Measurements from ENCODE around the gene ZCCHC14.
"Not testable (repeated sequence)": the region's sequence is repeated elsewhere in the genome, so short reads cannot be mapped to it uniquely, and the experiment has no call there.

The ZCCHC14 gene

GRCh38 chr16:87524407-87524806, 31.6 kb upstream of the ZCCHC14 start:
- DNase-seq (ENCODE audit: low read depth), result no peak

- DNase-seq (ENCODE audit: low read depth), result not testable (repeated sequence)
These were observed 30.8 kb upstream of the ZCCHC14 start for GRCh38 chr16:87523605-87524004.

- not testable (repeated sequence) for DNase-seq (ENCODE audit: low read depth)
These were observed 28.9 kb upstream of the ZCCHC14 start for GRCh38 chr16:87521764-87522163.

GRCh38 chr16:87519170-87519569, 26.3 kb upstream of the ZCCHC14 start:
- not testable (repeated sequence) for DNase-seq (ENCODE audit: low read depth)

GRCh38 chr16:87518430-87519051, 25.7 kb upstream of the ZCCHC14 start:
- DNase-seq (ENCODE audit: low read depth), result not testable (repeated sequence)

GRCh38 chr16:87517610-87518429, 25.0 kb upstream of the ZCCHC14 start:
- DNase-seq (ENCODE audit: low read depth), result not testable (repeated sequence)

GRCh38 chr16:87516361-87516760, 23.5 kb upstream of the ZCCHC14 start:
- no peak for DNase-seq (ENCODE audit: low read depth)

- DNase-seq (ENCODE audit: low read depth), result no peak
These were observed 22.9 kb upstream of the ZCCHC14 start for GRCh38 chr16:87515475-87516330.

- DNase-seq (ENCODE audit: low read depth), result not testable (repeated sequence)
These were observed 17.0 kb upstream of the ZCCHC14 start for GRCh38 chr16:87509778-87510177.

- DNase-seq (ENCODE audit: low read depth), result no peak
These were observed 14.7 kb upstream of the ZCCHC14 start for GRCh38 chr16:87507351-87508069.

GRCh38 chr16:87506423-87507350, 13.9 kb upstream of the ZCCHC14 start:
- DNase-seq (ENCODE audit: low read depth), result no peak

- no peak for DNase-seq (ENCODE audit: low read depth)
These were observed 13.0 kb upstream of the ZCCHC14 start for GRCh38 chr16:87505834-87506233.

GRCh38 chr16:87503232-87503937, 10.6 kb upstream of the ZCCHC14 start:
- DNase-seq (ENCODE audit: low read depth), result not testable (repeated sequence)

GRCh38 chr16:87502308-87502969, 9.6 kb upstream of the ZCCHC14 start:
- no peak for DNase-seq (ENCODE audit: low read depth)

- no peak for DNase-seq (ENCODE audit: low read depth)
These were observed 8.3 kb upstream of the ZCCHC14 start for GRCh38 chr16:87501117-87501516.

- no peak for DNase-seq (ENCODE audit: low read depth)
These were observed 6.3 kb upstream of the ZCCHC14 start for GRCh38 chr16:87499189-87499486.

GRCh38 chr16:87498324-87499188, 5.7 kb upstream of the ZCCHC14 start:
- no peak for DNase-seq (ENCODE audit: low read depth)

GRCh38 chr16:87497767-87498290, 5.0 kb upstream of the ZCCHC14 start:
- DNase-seq (ENCODE audit: low read depth), result not testable (repeated sequence)
